Measurements from ENCODE around the gene DCDC2B. TPM values are rescaled to one million over a fixed set of nuclear protein-coding genes. Genes with fewer than 3 reads are reported as not detected.

DCDC2B gene
- total and polyA plus RNA-seq, 10 of the 15 experiments (the other 5 are each of a cell fraction or from before 2014, with no cell fraction given), result 0.12 to 0.21 (median 0.15) TPM; not detected in 7

GRCh38 chr1:32186491-32186890, 22.4 kb upstream of the DCDC2B start:
- in situ Hi-C loops (cut with MboI) (no loop called here), intact Hi-C loops (cut with micrococcal nuclease; ENCODE audit: unreplicated experiment) (no loop called here)
- H3K9ac ChIP-seq (ENCODE audit: control insufficient read depth, insufficient read depth, low read length), result no peak overlapping the region
- no peak overlapping the region for H2AFZ ChIP-seq (ENCODE audit: control insufficient read depth, low read depth, low read length)
- CTCF ChIA-PET, result interaction anchor here (0.7 to 1.6 kb wide), 2 partner anchors 29 to 61 kb away, joined by 3 to 5 read pairs; no protein-coding TSS in a partner anchor
- H4K20me1 ChIP-seq (ENCODE audit: control insufficient read depth, insufficient read depth), result no peaks in the 10 kb centered on the region; the same call in 1 of the 2 replicates
- H3K36me3 ChIP-seq (ENCODE audit: control insufficient read depth in 2 of 2, insufficient read depth in 2 of 2, low read length in 1 of 2), result peaks cover 23 to 47% of the 10 kb centered on the region in 2 experiments
- H3K79me2 ChIP-seq (ENCODE audit: control insufficient read depth, insufficient read depth, low read length), result peaks cover 43% of the 10 kb centered on the region
- peak overlapping the region; percentile 7 for H3K4me2 ChIP-seq (ENCODE audit: control insufficient read depth, insufficient read depth)
- POLR2A ChIA-PET, result interaction anchor here (1.0 kb wide), 1 partner anchor 14 kb away, joined by 3 read pairs; the partner anchor contains the start of gene CCDC28B
- no peak overlapping the region for H3K27ac ChIP-seq (ENCODE audit: control insufficient read depth, insufficient read depth)
- peaks cover 10% of the 10 kb centered on the region for H3K4me1 ChIP-seq (ENCODE audit: control insufficient read depth, insufficient read depth, low read length)
- RAD21 ChIA-PET (ENCODE audit: unreplicated experiment), result no interaction called here
- no TSS peak for BruUV-seq (replicated peaks)
- H3K4me3 ChIP-seq, result no peak overlapping the region
- no peaks in the 10 kb centered on the region for H3K9me3 ChIP-seq (replicated peaks; ENCODE audit: control insufficient read depth, insufficient read depth, low read length)
- SMC1A ChIA-PET (ENCODE audit: uncharacterized antibody, unreplicated experiment), result no interaction called here
- no peaks in the 10 kb centered on the region for H3K27me3 ChIP-seq (replicated peaks in 1 of 2; ENCODE audit: control insufficient read depth in 2 of 2, insufficient read depth in 2 of 2, low read length in 1 of 2)
- FAIRE-seq (no peak), ATAC-seq (no peak), DNase-seq (ENCODE audit: low read depth, low spot score) (no peak)
- 64% methylated on average over 2 of the region's 2 CpGs for WGBS (ENCODE audit: insufficient coverage, insufficient replicate concordance, low lambda C conversion rate, missing lambda C conversion rate)
- TF ChIP-seq YY1 (IDR thresholded peaks at IDR 0.05; ENCODE audit: low read depth, low read length), result no peak
- TF ChIP-seq BHLHE40 (IDR thresholded peaks at IDR 0.05; ENCODE audit: borderline replicate concordance in 1 of 2, low read depth in 2 of 2, low read length in 1 of 2), result no peak
- TF ChIP-seq SIX5 (IDR thresholded peaks at IDR 0.05; ENCODE audit: low read depth, low read length, severe bottlenecking), result no peak
- TF ChIP-seq POU2F2 (IDR thresholded peaks at IDR 0.05; ENCODE audit: borderline replicate concordance, low read depth, low read length), result no peak
- TF ChIP-seq ZNF622 (IDR thresholded peaks at IDR 0.05), result no peak
- no peak for TF ChIP-seq TBL1XR1 (IDR thresholded peaks at IDR 0.05; ENCODE audit: low read depth, low read length)
- TF ChIP-seq ZNF207 (IDR thresholded peaks at IDR 0.05; ENCODE audit: borderline replicate concordance), result no peak
- TF ChIP-seq CHD1 (IDR thresholded peaks at IDR 0.05; ENCODE audit: low read depth, low read length), result no peak
- no peak for TF ChIP-seq HDAC2 (IDR thresholded peaks at IDR 0.05)
- TF ChIP-seq BRCA1 (IDR thresholded peaks at IDR 0.05; ENCODE audit: low read depth, low read length), result no peak
- TF ChIP-seq ZBTB4 (CRISPR knock-in tag; IDR thresholded peaks at IDR 0.05), result no peak
- TF ChIP-seq SP1 (IDR thresholded peaks at IDR 0.05; ENCODE audit: low read depth, low read length), result no peak

All from GM12878 (cell line).